ENCODE data around the gene BIRC6. TPM values are rescaled to one million over a fixed set of nuclear protein-coding genes. Genes with fewer than 3 reads are reported as not detected.
"Not testable (repeated sequence)": the region's sequence is repeated elsewhere in the genome, so short reads cannot be mapped to it uniquely, and the experiment has no call there.

Gene BIRC6, protein sequence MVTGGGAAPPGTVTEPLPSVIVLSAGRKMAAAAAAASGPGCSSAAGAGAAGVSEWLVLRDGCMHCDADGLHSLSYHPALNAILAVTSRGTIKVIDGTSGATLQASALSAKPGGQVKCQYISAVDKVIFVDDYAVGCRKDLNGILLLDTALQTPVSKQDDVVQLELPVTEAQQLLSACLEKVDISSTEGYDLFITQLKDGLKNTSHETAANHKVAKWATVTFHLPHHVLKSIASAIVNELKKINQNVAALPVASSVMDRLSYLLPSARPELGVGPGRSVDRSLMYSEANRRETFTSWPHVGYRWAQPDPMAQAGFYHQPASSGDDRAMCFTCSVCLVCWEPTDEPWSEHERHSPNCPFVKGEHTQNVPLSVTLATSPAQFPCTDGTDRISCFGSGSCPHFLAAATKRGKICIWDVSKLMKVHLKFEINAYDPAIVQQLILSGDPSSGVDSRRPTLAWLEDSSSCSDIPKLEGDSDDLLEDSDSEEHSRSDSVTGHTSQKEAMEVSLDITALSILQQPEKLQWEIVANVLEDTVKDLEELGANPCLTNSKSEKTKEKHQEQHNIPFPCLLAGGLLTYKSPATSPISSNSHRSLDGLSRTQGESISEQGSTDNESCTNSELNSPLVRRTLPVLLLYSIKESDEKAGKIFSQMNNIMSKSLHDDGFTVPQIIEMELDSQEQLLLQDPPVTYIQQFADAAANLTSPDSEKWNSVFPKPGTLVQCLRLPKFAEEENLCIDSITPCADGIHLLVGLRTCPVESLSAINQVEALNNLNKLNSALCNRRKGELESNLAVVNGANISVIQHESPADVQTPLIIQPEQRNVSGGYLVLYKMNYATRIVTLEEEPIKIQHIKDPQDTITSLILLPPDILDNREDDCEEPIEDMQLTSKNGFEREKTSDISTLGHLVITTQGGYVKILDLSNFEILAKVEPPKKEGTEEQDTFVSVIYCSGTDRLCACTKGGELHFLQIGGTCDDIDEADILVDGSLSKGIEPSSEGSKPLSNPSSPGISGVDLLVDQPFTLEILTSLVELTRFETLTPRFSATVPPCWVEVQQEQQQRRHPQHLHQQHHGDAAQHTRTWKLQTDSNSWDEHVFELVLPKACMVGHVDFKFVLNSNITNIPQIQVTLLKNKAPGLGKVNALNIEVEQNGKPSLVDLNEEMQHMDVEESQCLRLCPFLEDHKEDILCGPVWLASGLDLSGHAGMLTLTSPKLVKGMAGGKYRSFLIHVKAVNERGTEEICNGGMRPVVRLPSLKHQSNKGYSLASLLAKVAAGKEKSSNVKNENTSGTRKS (N-terminal part only)
- total RNA-seq = 100 to 1,000 TPM; 102 to 126 TPM
- long read RNA-seq, partial matches to known transcripts = 22 of 32 reads
- long read RNA-seq, other reads (novel, unspliced or antisense) = 10 of 32 reads

DNA sequence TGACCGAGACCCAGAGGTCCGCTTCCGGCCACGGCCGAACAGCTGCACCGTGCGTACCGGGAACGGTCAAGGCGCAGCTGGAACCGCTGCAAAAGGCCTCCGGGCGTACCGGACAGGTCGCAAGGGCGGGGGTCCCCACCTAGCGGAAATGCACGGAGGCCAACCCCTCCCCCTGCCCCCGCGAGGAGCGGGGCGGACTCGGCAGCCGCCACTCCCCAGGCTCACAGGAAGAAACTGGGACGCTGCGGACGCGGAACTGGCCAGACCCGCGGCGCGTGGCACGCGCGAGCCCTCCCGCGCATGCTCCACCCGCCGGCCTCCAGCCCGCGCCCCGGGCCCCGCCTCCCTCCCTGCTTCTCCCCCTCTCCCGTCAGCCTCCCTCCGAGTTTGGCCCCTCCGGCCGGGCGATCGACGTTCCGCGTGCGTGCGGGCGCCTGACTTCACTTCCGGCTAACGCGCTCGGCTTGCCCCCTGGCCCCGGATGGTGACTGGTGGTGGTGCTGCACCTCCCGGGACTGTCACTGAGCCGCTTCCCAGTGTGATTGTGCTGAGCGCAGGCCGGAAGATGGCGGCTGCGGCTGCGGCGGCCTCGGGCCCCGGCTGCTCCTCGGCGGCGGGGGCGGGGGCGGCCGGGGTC lies at the start of gene BIRC6:
TSS of gene BIRC6 (plus strand) at position 343 of the 637 bp plus-strand sequence. CDS start at position 482, 139 bp downstream.
- intact Hi-C loops (cut with DNase I, micrococcal nuclease) = no loop called here
- DNase-seq (peak; percentile 97 to 98), ATAC-seq (peak; percentile 92)

DNA sequence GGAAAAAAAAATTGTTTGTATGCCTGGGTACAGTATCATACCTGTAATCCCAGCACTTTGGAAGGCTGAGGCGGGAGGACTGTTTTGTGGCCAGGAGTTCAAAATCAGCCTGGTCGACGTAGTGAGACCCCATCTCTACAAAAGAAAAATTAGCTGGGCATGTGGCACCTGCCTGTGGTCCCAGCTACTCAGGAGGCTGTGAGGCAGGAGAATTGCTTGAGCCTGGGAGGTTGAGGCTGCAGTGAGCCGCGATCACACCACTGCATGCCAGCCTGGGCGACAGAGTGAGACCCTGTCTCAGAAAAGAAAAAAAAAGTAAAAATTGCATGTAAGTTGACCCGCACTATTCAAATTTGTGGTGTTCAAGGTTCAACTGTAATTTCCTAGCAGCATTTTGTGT lies 46.2 kb upstream of the BIRC6 start:
- DNase-seq = no peak
- ATAC-seq = no peak
- intact Hi-C loops (cut with DNase I, micrococcal nuclease) = no loop called here

DNA sequence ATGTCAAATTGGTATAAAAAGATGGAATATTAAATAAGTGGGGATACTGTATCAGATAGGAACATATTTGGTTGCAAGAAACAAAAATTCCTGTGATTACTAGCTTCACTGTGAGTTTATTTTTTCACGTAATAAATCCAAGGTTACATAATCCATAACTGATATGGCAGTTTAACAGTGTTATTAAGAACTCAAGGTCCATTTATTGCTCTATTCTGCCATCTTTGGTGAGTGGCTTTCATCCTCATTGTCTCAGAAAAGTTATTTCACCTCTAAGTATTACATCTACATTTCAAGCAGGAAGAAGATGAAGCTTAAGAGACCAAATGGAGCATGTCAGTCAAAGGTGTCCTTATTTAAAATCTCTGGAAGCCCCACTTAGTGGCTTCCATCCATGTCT lies 41.9 kb upstream of the BIRC6 start:
- ATAC-seq (no peak), DNase-seq (no peak)
- intact Hi-C loops (cut with DNase I, micrococcal nuclease) = no loop called here

DNA sequence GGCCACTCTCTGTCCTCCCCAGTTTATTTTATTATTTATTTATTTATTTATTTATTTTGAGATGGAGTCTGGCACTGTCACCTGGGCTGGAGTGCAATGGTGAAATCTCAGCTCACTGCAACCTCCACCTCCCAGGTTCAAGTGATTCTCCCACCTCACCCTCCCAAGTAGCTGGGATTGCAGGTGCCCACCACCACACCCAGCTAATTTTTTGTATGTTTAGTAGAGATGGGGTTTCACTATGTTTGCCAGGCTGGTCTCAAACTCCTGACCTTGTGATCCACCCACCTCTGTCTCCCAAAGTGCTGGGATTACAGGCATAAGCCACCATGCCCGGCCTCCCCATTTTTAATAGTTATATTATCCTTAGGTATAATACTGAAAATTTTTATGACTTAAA lies 28.1 kb upstream of the BIRC6 start:
- intact Hi-C loops (cut with DNase I, micrococcal nuclease); DNase-seq; ATAC-seq: not testable (repeated sequence)

DNA sequence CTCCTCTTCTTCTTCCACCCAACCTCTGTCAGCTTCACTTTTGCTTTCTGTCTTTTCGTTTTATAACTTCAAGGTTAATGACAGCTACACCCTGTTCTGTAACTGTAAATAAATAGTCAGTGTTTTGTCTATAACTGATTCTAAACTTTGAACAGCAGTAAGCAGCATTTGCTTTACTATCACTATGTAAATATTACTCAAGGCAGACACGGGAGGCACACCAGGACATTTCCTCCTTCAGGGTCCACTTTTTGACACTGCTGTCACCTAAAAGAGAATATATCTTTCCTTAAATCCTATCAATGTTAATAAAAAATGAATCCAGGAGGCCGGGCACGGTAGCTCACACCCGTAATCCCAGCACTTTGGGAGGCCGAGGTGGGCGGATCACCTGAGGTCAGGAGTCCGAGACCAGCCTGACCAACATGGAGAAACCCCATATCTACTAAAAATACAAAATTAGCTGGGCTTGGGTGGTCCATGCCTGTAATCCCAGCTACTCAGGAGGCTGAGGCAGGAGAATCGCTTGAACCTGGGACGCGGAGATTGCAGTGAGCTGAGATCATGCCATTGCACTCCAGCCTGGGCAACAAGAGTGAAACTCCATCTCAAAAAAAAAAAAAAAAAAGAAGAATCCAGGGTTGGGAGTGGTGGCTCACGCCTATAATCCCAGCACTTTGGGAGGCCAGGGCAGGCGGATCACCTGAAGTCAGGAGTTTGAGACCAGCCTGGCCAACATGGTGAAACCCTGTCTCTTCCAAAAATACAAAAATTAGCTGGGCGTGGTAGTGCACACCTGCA lies 27.4 kb upstream of the BIRC6 start:
- ATAC-seq (peak; percentile 91), DNase-seq (peak; percentile 38 to 61)
- intact Hi-C loops (cut with DNase I, micrococcal nuclease) = not testable (repeated sequence)

DNA sequence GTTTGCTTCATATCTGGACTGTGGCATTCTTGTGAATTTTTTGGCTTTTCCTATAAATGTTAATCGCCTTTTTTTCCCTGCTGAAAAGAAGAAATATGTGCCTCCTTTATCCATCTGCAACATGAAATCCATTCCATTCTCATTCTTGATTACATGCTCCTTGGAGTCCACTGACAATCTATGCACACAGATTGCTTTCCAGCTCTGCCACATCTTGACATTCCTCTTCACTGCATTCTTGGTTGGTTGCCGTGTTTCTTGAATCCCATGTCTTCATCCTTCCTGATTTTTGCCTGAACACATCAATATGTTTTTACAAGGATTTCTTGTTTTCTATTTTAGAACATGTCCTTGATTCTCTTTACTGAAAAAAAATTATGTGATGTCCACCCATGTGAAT lies 26.7 kb upstream of the BIRC6 start:
- ATAC-seq = no peak
- intact Hi-C loops (cut with DNase I, micrococcal nuclease) = no loop called here
- DNase-seq = no peak

DNA sequence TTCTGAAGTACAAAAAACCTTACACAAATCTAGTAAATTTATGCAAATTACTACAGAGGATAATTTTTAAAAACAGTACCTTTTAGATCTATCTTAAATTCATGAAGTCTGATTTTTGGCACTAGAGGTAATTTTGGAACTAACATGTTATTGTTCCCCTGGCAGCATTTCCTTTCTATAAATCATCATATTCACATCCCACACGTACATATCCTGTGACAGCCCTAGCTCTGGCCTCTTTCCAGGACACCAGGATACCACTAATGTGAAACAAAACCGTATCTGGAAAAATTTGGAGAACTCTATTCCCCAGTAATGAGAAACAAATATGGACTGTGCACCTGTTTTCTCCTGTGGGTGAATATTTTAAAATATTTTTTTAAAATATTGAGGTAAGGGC lies 14.0 kb upstream of the BIRC6 start:
- DNase-seq = no peak
- intact Hi-C loops (cut with DNase I, micrococcal nuclease) = no loop called here
- no peak for ATAC-seq

DNA sequence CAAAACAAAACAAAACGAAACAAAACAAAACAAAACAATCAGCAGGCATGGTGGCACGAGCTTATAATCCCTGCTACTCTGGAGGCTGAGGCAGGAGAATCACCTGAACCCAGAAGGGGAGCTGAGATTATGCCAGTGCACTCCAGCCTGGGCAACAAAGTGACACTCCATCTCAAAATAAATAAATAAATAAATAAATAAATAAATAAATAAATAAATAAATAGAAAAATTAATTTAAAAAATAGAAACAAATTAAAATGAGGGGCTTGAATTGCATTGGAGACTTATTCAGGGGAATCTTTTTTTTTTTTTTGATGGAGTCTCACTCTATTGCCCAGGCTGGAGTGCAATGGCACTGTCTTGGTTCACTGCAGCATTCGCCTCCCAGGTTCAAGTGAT lies 6.0 kb upstream of the BIRC6 start:
- intact Hi-C loops (cut with DNase I, micrococcal nuclease); DNase-seq; ATAC-seq: not testable (repeated sequence)

DNA sequence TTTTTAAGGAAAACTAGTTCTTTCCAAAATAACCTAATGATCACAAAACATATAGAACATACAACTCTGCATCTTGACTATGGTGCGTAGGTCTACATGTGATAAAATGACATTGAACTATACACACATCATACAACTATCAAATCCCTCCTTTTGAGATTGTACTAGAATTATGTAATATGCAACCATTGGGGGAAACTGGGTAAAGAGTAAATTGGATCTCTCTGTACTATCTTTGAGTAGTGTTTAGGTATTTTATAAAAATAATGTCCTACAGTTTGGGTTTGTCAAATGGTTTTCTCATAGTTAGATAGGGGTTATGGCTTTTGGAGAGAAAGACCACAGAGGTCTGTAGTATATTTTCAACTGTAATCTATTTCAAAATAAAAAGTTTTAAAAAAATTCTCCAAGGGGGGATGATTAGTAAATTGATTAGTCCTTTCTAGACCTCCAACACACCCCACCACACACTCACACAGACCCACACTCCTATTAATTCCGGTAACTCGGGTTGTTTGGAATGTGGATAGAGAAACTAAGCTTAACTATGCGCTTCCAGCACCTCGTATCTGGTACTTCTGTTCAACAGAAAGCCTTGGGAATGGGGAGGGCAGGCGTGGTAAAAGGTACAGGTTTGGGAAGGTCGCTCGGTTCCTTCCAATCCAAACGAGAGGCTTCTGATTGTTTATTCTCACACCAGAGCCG lies 695 bp upstream of the BIRC6 start:
- DNase-seq (no peak), ATAC-seq (no peak)
- intact Hi-C loops (cut with DNase I, micrococcal nuclease) = no loop called here

DNA sequence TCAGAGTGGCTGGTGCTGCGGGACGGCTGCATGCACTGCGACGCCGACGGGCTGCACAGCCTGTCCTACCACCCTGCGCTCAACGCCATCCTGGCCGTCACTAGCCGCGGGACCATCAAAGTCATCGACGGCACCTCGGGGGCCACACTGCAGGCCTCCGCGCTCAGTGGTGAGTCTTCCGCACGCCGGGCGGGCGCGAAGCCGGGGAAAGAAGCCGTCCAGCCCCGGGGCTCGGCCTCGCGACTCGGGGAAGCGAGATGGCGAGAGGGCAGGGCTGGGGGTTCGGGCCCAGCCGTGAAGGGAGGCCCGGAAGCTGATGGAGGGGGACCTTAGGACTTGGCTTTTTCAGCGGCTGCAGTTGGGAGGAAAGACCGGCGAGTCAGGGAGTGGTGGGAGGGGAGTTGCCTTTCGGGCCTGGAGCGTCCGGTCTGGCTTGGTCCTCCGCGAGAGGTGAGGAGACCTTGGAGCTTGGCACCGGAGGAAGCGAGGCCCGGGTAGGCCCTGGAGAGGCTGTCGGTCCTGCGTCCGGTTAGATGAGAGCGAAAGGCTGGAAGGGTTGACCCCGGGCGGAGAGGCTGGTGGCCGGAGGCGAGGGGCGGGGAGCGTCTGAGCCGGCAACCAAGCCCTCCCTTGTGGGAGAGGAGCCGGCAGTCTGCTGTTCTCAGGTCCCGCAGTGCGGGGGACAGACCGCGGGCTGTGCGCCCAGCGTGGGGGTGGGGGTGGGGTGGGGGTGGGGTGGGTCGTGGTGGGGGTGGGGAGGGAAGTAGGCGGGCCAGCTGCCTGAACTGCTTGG lies 691 bp downstream of the BIRC6 start:
- peak; percentile 48 to 57 for DNase-seq
- peak; percentile 18 for ATAC-seq
- intact Hi-C loops (cut with DNase I, micrococcal nuclease) = no loop called here

DNA sequence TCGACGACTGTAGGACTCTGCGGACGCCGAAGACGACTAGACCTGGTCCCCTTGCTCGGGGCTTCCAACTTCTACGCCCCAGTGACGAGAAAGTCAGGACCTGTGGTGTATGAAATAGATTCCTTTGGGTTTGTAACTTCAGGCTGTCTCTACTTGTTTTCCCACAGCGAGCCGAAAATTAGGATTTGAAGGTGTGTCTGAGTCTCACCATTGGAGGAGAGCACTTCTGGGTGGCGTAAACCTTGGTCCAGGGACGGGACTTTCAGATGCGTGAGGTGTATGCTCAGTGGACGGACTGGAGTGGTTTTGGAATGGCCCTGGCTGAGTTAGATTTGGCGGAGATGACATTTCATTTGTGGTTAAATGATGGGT lies 1.3 kb downstream of the BIRC6 start:
- intact Hi-C loops (cut with DNase I, micrococcal nuclease) = no loop called here
- ATAC-seq (no peak), DNase-seq (peak in 1 of 2 donors; percentile 22)

DNA sequence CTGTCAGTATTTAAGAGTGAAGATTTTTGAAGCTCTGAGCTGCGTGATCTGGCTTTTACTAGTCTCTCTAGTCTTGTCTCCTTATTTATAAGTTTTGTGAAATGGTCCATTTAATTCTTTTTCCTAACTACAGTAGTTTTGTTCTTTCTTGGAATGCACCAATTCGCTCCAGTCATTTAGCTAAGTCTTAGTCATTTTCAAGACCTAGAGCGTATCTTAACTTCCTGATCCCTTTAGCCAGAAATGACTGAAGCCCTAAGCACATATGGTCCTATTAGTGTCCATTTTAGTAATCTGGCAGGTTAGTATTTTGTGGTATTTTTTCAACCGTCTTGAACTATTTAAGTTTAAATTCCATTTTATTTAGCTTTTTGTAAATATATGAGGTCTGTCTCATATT lies 3.6 kb downstream of the BIRC6 start:
- DNase-seq (no peak), ATAC-seq (no peak)
- intact Hi-C loops (cut with DNase I, micrococcal nuclease) = no loop called here

DNA sequence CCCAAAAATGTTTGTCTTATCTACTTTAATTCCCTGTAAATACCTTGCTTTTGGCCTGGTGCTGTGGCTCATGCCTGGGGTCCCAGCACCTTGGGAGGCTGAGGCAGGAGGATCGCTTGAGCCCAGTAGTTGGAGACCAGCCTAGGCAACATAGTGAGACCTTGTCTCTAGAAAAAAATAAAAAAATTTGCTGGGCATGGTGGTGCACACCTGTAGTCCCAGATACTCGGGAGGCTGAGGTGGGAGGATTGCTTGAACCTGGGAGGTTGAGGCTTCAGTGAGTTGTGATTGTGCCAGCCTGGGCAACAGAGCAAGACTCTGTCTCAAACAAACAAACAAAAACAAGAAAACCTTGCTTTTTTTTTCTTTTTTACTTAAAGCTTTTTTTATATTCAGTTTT lies 6.2 kb downstream of the BIRC6 start:
- DNase-seq; intact Hi-C loops (cut with DNase I, micrococcal nuclease); ATAC-seq: not testable (repeated sequence)

DNA sequence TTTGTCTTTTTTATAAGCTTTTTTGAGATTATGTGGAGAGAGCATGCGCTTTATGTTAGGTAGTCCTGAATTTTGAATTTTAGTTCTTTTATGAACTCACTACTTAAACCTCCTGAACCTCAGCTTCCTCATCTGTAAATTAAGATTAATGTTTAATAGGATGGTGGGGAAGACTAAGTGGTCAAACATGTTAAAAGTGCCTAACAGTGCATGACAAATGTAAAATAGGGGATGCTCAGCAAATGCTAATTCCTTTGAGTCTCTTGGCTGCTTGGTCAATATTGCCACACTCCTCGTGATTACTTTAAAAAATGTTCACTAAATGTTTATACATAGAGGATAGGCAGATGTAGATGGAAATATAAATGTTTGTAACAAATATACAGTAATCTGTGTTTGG lies 6.8 kb downstream of the BIRC6 start:
- intact Hi-C loops (cut with DNase I, micrococcal nuclease) = no loop called here
- ATAC-seq (no peak), DNase-seq (no peak)

DNA sequence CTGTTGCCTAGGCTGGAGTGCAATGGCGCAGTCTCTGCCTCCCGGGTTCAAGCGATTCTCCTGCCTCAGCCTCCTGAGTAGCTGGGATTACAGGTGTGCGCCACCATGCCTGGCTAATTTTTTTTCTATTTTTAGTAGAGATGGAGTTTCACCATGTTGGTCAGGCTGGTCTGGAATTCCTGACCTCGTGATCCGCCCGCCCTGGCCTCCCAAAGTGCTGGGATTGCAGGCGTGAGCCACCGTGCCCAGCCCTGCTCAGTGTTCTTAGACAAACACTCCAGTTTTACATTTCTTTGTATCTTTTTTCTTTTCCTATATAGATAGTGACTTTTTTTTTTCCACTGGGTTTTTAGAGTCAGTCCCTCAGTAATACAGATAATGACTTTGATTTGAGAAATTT lies 7.5 kb downstream of the BIRC6 start:
- intact Hi-C loops (cut with DNase I, micrococcal nuclease); DNase-seq: not testable (repeated sequence)
- peak; percentile 21 for ATAC-seq

DNA sequence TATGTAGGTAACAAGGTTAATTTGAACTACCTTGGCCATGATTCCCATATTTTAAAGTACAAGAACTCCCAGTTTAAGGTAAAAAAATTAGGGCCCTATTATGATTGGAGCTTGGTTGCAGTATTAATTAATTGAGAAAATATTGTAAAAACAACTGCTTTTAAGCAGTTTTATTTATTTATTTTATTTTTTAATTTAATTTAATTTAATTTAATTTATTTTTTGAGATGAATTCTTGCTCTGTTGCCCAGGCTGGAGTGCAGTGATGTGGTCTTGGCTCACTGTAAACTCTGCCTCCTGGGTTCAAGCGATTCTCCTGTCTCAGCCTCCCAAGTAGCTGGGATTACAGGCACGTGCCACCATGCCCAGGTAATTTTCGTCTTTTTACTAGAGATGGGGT lies 8.9 kb downstream of the BIRC6 start:
- ATAC-seq; intact Hi-C loops (cut with DNase I, micrococcal nuclease); DNase-seq: not testable (repeated sequence)

Measured in left colon (tissue), 2 donors.